Skeletal muscle tissue (tissue), 4 donors: Measurements from ENCODE around the gene LRBA. TPM values are rescaled to one million over a fixed set of nuclear protein-coding genes. Genes with fewer than 3 reads are reported as not detected.

Experiments used
- H3K27ac ChIP-seq: one replicate; pipeline ENCODE4 v1.7.0; 2013; ENCODE audit warnings: mild to moderate bottlenecking, low read depth, low read length, inconsistent platforms
- H3K27me3 ChIP-seq, 3 donors: one replicate each; pipeline ENCODE4 v1.7.0; 2013; ENCODE audit warnings: low read length in 3 of 3; ENCODE audit not compliant: control insufficient read depth in 3 of 3, insufficient read depth in 3 of 3
- H3K36me3 ChIP-seq, 3 donors: one replicate each; pipeline ENCODE4 v1.7.0; 2013; ENCODE audit warnings: low read length in 3 of 3; ENCODE audit not compliant: control insufficient read depth in 3 of 3, insufficient read depth in 3 of 3
- H3K4me1 ChIP-seq, 3 donors: one replicate each; pipeline ENCODE4 v1.7.0; 2013; ENCODE audit warnings: low read length in 3 of 3, mild to moderate bottlenecking in 3 of 3; ENCODE audit not compliant: control insufficient read depth in 3 of 3, insufficient read depth in 3 of 3
- H3K4me3 ChIP-seq, 3 donors: one replicate each; pipeline ENCODE4 v1.7.0; 2013; ENCODE audit warnings: low read length in 3 of 3
- H3K9ac ChIP-seq, 3 donors: one replicate each; pipeline ENCODE4 v1.7.0; 2013; ENCODE audit warnings: low read length in 3 of 3, mild to moderate bottlenecking in 3 of 3, moderate library complexity in 2 of 3, low read depth in 1 of 3
- H3K9me3 ChIP-seq, 3 donors: one replicate each; pipeline ENCODE4 v1.7.0; 2013; ENCODE audit warnings: low read length in 3 of 3; ENCODE audit not compliant: control insufficient read depth in 3 of 3
- total RNA-seq: library from RNA; depleted of rRNA; stranded (reverse); fragments of >200 nt; gene quantifications from one replicate; pipeline ENCODE4 v1.2.3, GENCODE V29; 2014
- donor health status: Osteomylitis.

The LRBA gene
- total RNA-seq, 1 donor from 2014 or later, result 58.5 TPM

- no peaks in the 10 kb centered on the region for H3K27me3 ChIP-seq
Observed at GRCh38 chr4:150475763-150476162, 539.3 kb downstream of the LRBA start.

GRCh38 chr4:150464523-150464922 lies 550.6 kb downstream of the LRBA start:
- Histone ChIP-seq H3K4me3 (no peak overlapping the region), H3K27me3 (no peaks in the 10 kb centered on the region), H3K36me3 (no peaks in the 10 kb centered on the region), H3K27ac (no peak overlapping the region), H3K4me1 (no peaks in the 10 kb centered on the region), H3K9me3 (no peaks in the 10 kb centered on the region), H3K9ac (no peak overlapping the region)

More at GRCh38 chr4:150475763-150476162, 539.3 kb downstream of the LRBA start:
- peaks cover 0 to 3% (median 0%) of the 10 kb centered on the region in 3 donors for H3K36me3 ChIP-seq
- no peaks in the 10 kb centered on the region for H3K9me3 ChIP-seq
- no peak overlapping the region for H3K9ac ChIP-seq
- H3K4me1 ChIP-seq, result no peaks in the 10 kb centered on the region
- H3K27ac ChIP-seq, result no peak overlapping the region
- no peak overlapping the region for H3K4me3 ChIP-seq

- Histone ChIP-seq H3K9me3 (no peaks in the 10 kb centered on the region), H3K36me3 (no peaks in the 10 kb centered on the region), H3K4me3 (no peak overlapping the region), H3K9ac (no peak overlapping the region), H3K27me3 (no peaks in the 10 kb centered on the region), H3K27ac (no peak overlapping the region), H3K4me1 (no peaks in the 10 kb centered on the region)
Observed at GRCh38 chr4:150462743-150463142, 552.3 kb downstream of the LRBA start.

- Histone ChIP-seq H3K4me1 (no peaks in the 10 kb centered on the region), H3K27ac (no peak overlapping the region), H3K9me3 (no peaks in the 10 kb centered on the region), H3K36me3 (no peaks in the 10 kb centered on the region), H3K9ac (no peak overlapping the region), H3K27me3 (no peaks in the 10 kb centered on the region), H3K4me3 (no peak overlapping the region)
Observed at GRCh38 chr4:150461957-150462356, 553.1 kb downstream of the LRBA start.

GRCh38 chr4:150457802-150458201 lies 557.3 kb downstream of the LRBA start:
- no peaks in the 10 kb centered on the region for H3K36me3 ChIP-seq

GRCh38 chr4:150451883-150452282 lies 563.2 kb downstream of the LRBA start:
- Histone ChIP-seq H3K4me3 (no peak overlapping the region), H3K36me3 (peaks cover 0 to 2% (median 0%) of the 10 kb centered on the region in 3 donors), H3K27me3 (no peaks in the 10 kb centered on the region), H3K9ac (no peak overlapping the region), H3K9me3 (no peaks in the 10 kb centered on the region), H3K27ac (no peak overlapping the region), H3K4me1 (no peaks in the 10 kb centered on the region)

More at GRCh38 chr4:150457802-150458201, 557.3 kb downstream of the LRBA start:
- H3K27me3 ChIP-seq, result no peaks in the 10 kb centered on the region
- no peak overlapping the region for H3K9ac ChIP-seq
- H3K4me3 ChIP-seq, result no peak overlapping the region
- no peaks in the 10 kb centered on the region for H3K9me3 ChIP-seq
- H3K27ac ChIP-seq, result no peak overlapping the region
- H3K4me1 ChIP-seq, result no peaks in the 10 kb centered on the region

- Histone ChIP-seq H3K9me3 (no peaks in the 10 kb centered on the region), H3K27ac (no peak overlapping the region)
Observed at GRCh38 chr4:150447356-150447755, 567.7 kb downstream of the LRBA start.

GRCh38 chr4:150439451-150439933 lies 575.6 kb downstream of the LRBA start:
- Histone ChIP-seq H3K27ac (no peak overlapping the region), H3K36me3 (peaks cover 0 to 3% (median 0%) of the 10 kb centered on the region in 3 donors), H3K27me3 (no peaks in the 10 kb centered on the region), H3K9ac (no peak overlapping the region), H3K9me3 (no peaks in the 10 kb centered on the region), H3K4me3 (no peak overlapping the region), H3K4me1 (no peaks in the 10 kb centered on the region)

More at GRCh38 chr4:150447356-150447755, 567.7 kb downstream of the LRBA start:
- no peaks in the 10 kb centered on the region for H3K27me3 ChIP-seq
- peaks cover 0 to 2% (median 0%) of the 10 kb centered on the region in 3 donors for H3K36me3 ChIP-seq
- no peaks in the 10 kb centered on the region for H3K4me1 ChIP-seq
- no peak overlapping the region for H3K4me3 ChIP-seq
- H3K9ac ChIP-seq, result no peak overlapping the region

- Histone ChIP-seq H3K4me1 (no peaks in the 10 kb centered on the region), H3K36me3 (peaks cover 0 to 3% (median 0%) of the 10 kb centered on the region in 3 donors), H3K27ac (no peak overlapping the region), H3K27me3 (no peaks in the 10 kb centered on the region), H3K4me3 (no peak overlapping the region), H3K9ac (no peak overlapping the region), H3K9me3 (no peaks in the 10 kb centered on the region)
Observed at GRCh38 chr4:150436598-150437370, 578.3 kb downstream of the LRBA start.

GRCh38 chr4:150431221-150431620 lies 583.9 kb downstream of the LRBA start:
- H3K27ac ChIP-seq, result no peak overlapping the region
- no peak overlapping the region for H3K9ac ChIP-seq
- H3K27me3 ChIP-seq, result no peaks in the 10 kb centered on the region
- no peaks in the 10 kb centered on the region for H3K9me3 ChIP-seq
- no peak overlapping the region for H3K4me3 ChIP-seq
- no peaks in the 10 kb centered on the region for H3K4me1 ChIP-seq
- H3K36me3 ChIP-seq, result peaks cover 0 to 3% (median 0%) of the 10 kb centered on the region in 3 donors
